ENCODE results near the gene UNK. TPM values are rescaled to one million over a fixed set of nuclear protein-coding genes. Genes with fewer than 3 reads are reported as not detected.

The UNK gene
- total and polyA plus RNA-seq, 11 donors, result 11.3 to 27.5 (median 16.3) TPM

DNA sequence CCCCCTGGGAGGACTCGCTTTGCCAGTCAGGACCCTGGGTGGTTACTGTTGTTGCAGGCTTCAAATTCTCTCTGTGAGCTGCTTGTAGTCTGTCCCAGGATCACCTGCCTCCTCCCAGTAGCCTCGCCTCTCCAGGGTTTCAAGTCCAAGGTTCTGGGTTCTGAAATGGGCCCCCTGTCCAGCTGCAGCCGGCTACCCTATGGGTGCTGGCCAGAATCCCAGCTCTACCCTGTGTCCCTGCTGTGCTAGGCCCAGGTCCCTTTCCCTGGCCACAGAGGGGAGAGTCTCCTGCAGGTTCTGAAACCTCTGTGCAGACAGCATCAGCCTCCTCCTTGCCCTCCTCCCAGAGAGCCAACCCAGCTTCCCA, 38.2 kb downstream of the UNK start:
- WGBS, 4 donors, result 80 to 100% (median 90%) methylated on average over 3 of the region's 3 CpGs
- DNase-seq, result no peak
- no peak for TF ChIP-seq POLR2A (IDR thresholded peaks at IDR 0.05)
- TF ChIP-seq, protein P1, sequence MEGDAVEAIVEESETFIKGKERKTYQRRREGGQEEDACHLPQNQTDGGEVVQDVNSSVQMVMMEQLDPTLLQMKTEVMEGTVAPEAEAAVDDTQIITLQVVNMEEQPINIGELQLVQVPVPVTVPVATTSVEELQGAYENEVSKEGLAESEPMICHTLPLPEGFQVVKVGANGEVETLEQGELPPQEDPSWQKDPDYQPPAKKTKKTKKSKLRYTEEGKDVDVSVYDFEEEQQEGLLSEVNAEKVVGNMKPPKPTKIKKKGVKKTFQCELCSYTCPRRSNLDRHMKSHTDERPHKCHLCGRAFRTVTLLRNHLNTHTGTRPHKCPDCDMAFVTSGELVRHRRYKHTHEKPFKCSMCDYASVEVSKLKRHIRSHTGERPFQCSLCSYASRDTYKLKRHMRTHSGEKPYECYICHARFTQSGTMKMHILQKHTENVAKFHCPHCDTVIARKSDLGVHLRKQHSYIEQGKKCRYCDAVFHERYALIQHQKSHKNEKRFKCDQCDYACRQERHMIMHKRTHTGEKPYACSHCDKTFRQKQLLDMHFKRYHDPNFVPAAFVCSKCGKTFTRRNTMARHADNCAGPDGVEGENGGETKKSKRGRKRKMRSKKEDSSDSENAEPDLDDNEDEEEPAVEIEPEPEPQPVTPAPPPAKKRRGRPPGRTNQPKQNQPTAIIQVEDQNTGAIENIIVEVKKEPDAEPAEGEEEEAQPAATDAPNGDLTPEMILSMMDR (IDR thresholded peaks at IDR 0.05), result no peak
- intact Hi-C loops (cut with DNase I), result loop anchor here in 1 of 10 donors (10.0 kb wide), 1 partner anchor 58 kb away; the partner anchor contains the start of gene GALK1
- H3K27me3 ChIP-seq, result no peaks in the 10 kb centered on the region
- ATAC-seq, result no peak
- peaks cover 0 to 83% (median 71%) of the 10 kb centered on the region in 9 donors for H3K36me3 ChIP-seq
- H3K9me3 ChIP-seq, result no peaks in the 10 kb centered on the region
- H3K4me1 ChIP-seq, result peaks cover 5 to 23% (median 16%) of the 10 kb centered on the region in 12 donors
- H3K27ac ChIP-seq, result no peak overlapping the region
- H3K4me3 ChIP-seq, result no peak overlapping the region

DNA sequence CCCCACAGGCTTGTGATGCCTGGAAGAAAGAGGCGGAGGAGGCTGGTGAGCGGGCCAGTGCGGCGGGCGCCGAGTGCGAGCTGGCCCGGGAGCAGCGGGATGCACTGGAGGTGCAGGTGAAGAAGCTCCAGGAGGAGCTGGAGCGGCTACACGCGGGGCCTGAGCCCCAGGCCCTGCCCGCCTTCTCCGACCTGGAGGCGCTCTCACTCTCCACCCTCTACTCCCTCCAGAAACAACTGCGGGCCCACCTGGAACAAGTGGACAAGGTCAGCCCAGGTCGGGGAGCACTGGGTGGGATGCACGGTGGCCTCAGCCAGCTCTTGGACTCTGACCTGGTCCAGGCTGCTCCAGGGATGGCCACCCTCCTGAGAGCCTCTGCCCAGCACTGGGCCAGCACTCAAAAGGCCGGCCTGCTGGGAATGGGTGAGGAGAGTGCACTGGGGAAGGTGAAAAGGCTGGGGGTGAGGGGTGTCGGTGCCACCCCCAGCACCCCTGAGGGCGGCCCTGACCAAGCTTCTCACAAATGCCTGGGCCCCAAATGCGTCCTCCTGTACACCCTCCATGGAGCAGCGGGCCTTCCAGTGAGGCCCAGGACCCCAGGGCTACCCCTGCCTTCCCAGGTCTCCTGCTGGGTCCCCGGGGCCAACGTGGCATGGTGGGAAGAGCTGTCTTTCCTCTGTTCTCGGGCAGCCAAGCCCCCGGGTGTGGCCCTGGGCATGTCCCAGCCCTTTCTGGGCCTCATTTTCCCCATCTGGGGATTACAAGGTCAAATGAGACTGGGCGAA, 38.8 kb downstream of the UNK start:
- Histone ChIP-seq H3K27me3 (no peaks in the 10 kb centered on the region), H3K27ac (peak overlapping the region in 1 of 12 donors; percentile 0), H3K4me1 (peaks cover 5 to 30% (median 22%) of the 10 kb centered on the region in 12 donors), H3K4me3 (no peak overlapping the region), H3K9me3 (no peaks in the 10 kb centered on the region), H3K36me3 (peaks cover 0 to 79% (median 65%) of the 10 kb centered on the region in 9 donors)
- ATAC-seq, result no peak
- 86 to 93% (median 90%) methylated on average over 23 to 28 of the region's 28 CpGs for WGBS, 4 donors
- DNase-seq, result peak in 1 of 5 donors; percentile 20
- TF ChIP-seq, protein P1 (IDR thresholded peaks at IDR 0.05), result no peak
- no peak for TF ChIP-seq POLR2A (IDR thresholded peaks at IDR 0.05)
- intact Hi-C loops (cut with DNase I), result loop anchor here in 1 of 10 donors (10.0 kb wide), 1 partner anchor 59 kb away; the partner anchor contains the start of gene GALK1

DNA sequence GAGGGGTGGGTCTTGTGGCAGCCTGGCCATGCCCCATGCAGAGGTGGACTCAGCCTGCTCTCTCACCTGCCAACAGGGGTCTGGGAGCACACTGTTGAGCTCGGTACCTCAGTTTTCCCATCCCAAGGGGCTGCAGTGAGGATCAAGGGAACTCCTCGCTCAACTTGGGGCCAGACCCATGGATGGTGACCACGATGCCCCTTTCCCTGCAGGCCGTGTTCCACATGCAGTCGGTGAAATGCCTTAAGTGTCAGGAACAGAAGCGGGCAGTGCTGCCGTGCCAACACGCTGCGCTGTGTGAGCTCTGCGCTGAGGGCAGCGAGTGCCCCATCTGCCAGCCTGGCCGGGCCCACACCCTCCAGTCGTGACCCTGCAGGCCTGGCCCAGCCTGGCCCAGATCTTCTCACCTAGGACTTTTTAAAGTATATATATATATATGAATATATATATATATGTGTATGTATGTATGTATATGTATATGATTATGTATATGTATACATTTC, 39.5 kb downstream of the UNK start:
- 93 to 97% (median 95%) methylated on average over 12 to 13 of the region's 13 CpGs for WGBS, 4 donors
- Histone ChIP-seq H3K36me3 (peaks cover 0 to 79% (median 58%) of the 10 kb centered on the region in 9 donors), H3K27ac (peak overlapping the region in 1 of 12 donors; percentile 0), H3K4me3 (no peak overlapping the region), H3K9me3 (no peaks in the 10 kb centered on the region), H3K4me1 (peaks cover 5 to 31% (median 22%) of the 10 kb centered on the region in 12 donors), H3K27me3 (no peaks in the 10 kb centered on the region)
- ATAC-seq, result no peak
- DNase-seq, result peak in 1 of 5 donors; percentile 13
- no peak for TF ChIP-seq POLR2A (IDR thresholded peaks at IDR 0.05)
- TF ChIP-seq, protein P1 (IDR thresholded peaks at IDR 0.05), result no peak
- intact Hi-C loops (cut with DNase I), result loop anchor here in 1 of 10 donors (10.0 kb wide), 1 partner anchor 59 kb away; the partner anchor contains the start of gene GALK1

DNA sequence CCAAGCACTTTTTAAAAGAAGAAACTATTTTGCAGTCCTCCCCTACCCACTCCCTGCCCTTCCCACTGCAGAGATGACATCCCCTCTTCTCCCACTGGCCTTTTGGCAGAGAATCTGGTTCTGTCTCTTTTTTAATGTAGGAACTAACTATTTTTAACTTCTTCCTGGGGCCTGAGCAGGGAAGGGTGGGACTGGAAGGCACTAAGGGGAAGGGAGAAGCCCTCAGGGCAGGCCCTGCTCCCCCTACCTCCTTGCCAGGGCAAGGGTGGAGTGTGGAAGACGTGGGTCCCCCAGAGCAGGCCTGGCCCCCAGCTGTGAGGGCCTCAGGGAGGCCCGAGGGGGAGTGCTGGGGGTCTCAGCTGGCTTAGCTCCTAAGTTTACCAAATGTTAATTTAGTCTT, 40.1 kb downstream of the UNK start:
- Histone ChIP-seq H3K4me1 (peaks cover 5 to 31% (median 22%) of the 10 kb centered on the region in 12 donors), H3K4me3 (no peak overlapping the region), H3K27me3 (no peaks in the 10 kb centered on the region), H3K27ac (peak overlapping the region in 7 of 12 donors; percentile 22 to 58 (median 41)), H3K9me3 (no peaks in the 10 kb centered on the region), H3K36me3 (peaks cover 0 to 76% (median 53%) of the 10 kb centered on the region in 9 donors)
- ATAC-seq, result no peak
- intact Hi-C loops (cut with DNase I), result loop anchor here in 3 of 10 donors (5.0 to 10.0 kb wide), 2 partner anchors 37 to 60 kb away; partner anchors contain the start of gene GALK1 (in 1 of the 3)
- no peak for TF ChIP-seq POLR2A (IDR thresholded peaks at IDR 0.05)
- TF ChIP-seq, protein P1 (IDR thresholded peaks at IDR 0.05), result no peak
- no peak for DNase-seq
- 31 to 65% (median 52%) methylated on average over 2 of the region's 2 CpGs for whole genome bisulfite sequencing, 4 donors

Data from heart left ventricle (tissue), 16 donors.